Psoas muscle (tissue), 8 donors: ENCODE data around the gene ZPLD1. TPM values are rescaled to one million over a fixed set of nuclear protein-coding genes. Genes with fewer than 3 reads are reported as not detected.

Source experiments
- ATAC-seq, 4 donors: fragments of 200-7000 bp; cut with Tn5 transposase; one replicate each; pipeline ENCODE4 v1.9.1; 2020; ENCODE audit warnings: moderate library complexity in 3 of 4, mild to moderate bottlenecking in 2 of 4
- DNase-seq, 2 donors: peaks; one replicate each; pipeline ENCODE4 v3.0.0-alpha.2; 2020
- H3K27ac ChIP-seq: fragments of 200-600 bp; one replicate; pipeline ENCODE4 v1.8.0; 2022
- H3K27me3 ChIP-seq, 3 donors: fragments of 200-600 bp in 1 of 3; one replicate each; pipeline versions ENCODE4 v1.6.1 to v1.8.0; 2013 to 2022; ENCODE audit warnings: low read length in 2 of 3, mild to moderate bottlenecking in 2 of 3, moderate library complexity in 1 of 3; ENCODE audit not compliant: insufficient read depth in 3 of 3
- H3K36me3 ChIP-seq, 2 donors: fragments of 200-600 bp in 1 of 2; one replicate each; pipeline versions ENCODE4 v1.6.1 to v1.8.0; 2013 to 2022; ENCODE audit warnings: low read depth in 1 of 2, mild to moderate bottlenecking in 1 of 2, moderate library complexity in 1 of 2; ENCODE audit not compliant: insufficient read depth in 1 of 2
- H3K4me1 ChIP-seq: fragments of 200-600 bp; one replicate; pipeline ENCODE4 v1.8.0; 2022
- H3K4me3 ChIP-seq: fragments of 200-600 bp; one replicate; pipeline ENCODE4 v1.8.0; 2022; ENCODE audit warnings: mild to moderate bottlenecking
- H3K9me3 ChIP-seq: fragments of 200-600 bp; one replicate; pipeline ENCODE4 v1.8.0; 2022
- CTCF ChIP-seq: fragments of 200-600 bp; IDR thresholded peaks from one replicate; pipeline ENCODE4 v1.8.0; 2022; ENCODE audit warnings: antibody characterized with exemption
- WGBS, 3 donors: extraction: QIAGEN DNeasy Blood & Tissue Kit; methylation state at CpG; one replicate each; pipeline versions ENCODE4 v1.1.6 to v1.1.7; 2013; 5-methylcytosine and 5-hydroxymethylcytosine counted together
- intact Hi-C, 2 donors: fragments of 100-400 bp; cut with DNase I; formaldehyde crosslinking; loops; one replicate each; pipeline versions ENCODE4 v1.11.0 to v1.14.2; 2022
- polyA plus RNA-seq, 3 donors: library from polyadenylated mRNA; stranded (reverse); fragments of 200-250 nt; gene quantifications; one replicate each; pipeline ENCODE4 v1.2.3, GENCODE V29; 2013
- total RNA-seq, 4 donors: library from RNA; stranded (reverse); fragmentation: NEBNext Ultra II Directional in 2 of 4; extraction: Animal tissue kit (Norgen Biotek cat#: 25700) in 2 of 4; gene quantifications; one replicate each; pipeline versions ENCODE4 v1.2.1 to v1.2.4, GENCODE V29; 2021 to 2023
- donor health status: healthy with polysubstance abuse.
- donor health status: DM: no; HTN: no; CAD: no; lungs with moderate emphysema.
- donor health status: Bipolar disorder and iron deficiency.
- donor health status: healthy.
- donor health status: DM: yes; HTN: yes; CAD: no.
- donor health status: DM: no; HTN: no; CAD: no.
- donor health status: DM: no; HTN: no; CAD: no.
- donor health status: DM: yes; HTN: yes; CAD: no.

The ZPLD1 gene
- total and polyA plus RNA-seq, 7 donors, result 0.01 to 0.50 TPM; not detected in 5

DNA sequence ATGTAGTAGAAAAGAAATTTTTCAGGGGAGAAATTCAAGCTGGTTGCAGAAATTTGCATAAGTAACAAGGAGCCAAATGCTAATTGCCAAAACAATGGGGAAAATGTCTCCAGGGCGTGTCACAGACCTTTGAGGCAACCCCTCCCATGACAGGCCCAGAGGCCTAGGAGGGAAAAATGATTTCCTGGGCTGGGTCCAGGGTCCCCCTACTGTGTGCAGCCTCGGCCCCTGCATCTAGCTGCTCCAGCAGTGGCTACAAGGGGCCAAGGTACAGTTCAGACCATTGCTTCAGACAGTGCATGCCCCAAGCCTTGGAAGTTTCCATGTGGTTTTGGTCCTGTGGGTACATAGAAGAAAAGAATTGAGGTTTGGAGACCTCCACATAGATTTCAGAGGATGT, 70.7 kb downstream of the ZPLD1 start:
- 76 to 88% (median 78%) methylated on average over 2 of the region's 2 CpGs for WGBS, 3 donors
- intact Hi-C loops, result no loop called here

GRCh38 chr3:102510663-102511062, 75.8 kb downstream of the ZPLD1 start:
- 57 to 68% (median 59%) methylated on average over 3 of the region's 3 CpGs for WGBS, 3 donors
- ATAC-seq, result no peak
- intact Hi-C loops, result no loop called here
- Histone ChIP-seq H3K27ac (no peak overlapping the region), H3K36me3 (no peaks in the 10 kb centered on the region), H3K4me1 (no peaks in the 10 kb centered on the region), H3K27me3 (no peaks in the 10 kb centered on the region), H3K4me3 (no peak overlapping the region), H3K9me3 (no peaks in the 10 kb centered on the region)
- no peak for TF ChIP-seq CTCF
- no peak for DNase-seq

More for the DNA sequence above, 70.7 kb downstream of the ZPLD1 start:
- TF ChIP-seq CTCF, result no peak
- no peak for ATAC-seq
- Histone ChIP-seq H3K9me3 (no peaks in the 10 kb centered on the region), H3K27me3 (no peaks in the 10 kb centered on the region), H3K27ac (no peak overlapping the region), H3K4me3 (no peak overlapping the region), H3K4me1 (no peaks in the 10 kb centered on the region), H3K36me3 (no peaks in the 10 kb centered on the region)
- DNase-seq, result no peak

- no peaks in the 10 kb centered on the region for H3K9me3 ChIP-seq
- no peak overlapping the region for H3K4me3 ChIP-seq
- WGBS, 3 donors, result 62 to 76% (median 74%) methylated on average over 1 of the region's 1 CpG
- H3K27ac ChIP-seq, result no peak overlapping the region
- H3K27me3 ChIP-seq, result no peaks in the 10 kb centered on the region
- DNase-seq (no peak), ATAC-seq (no peak)
- intact Hi-C loops, result no loop called here
- H3K4me1 ChIP-seq, result no peaks in the 10 kb centered on the region
- no peak for TF ChIP-seq CTCF
- no peaks in the 10 kb centered on the region for H3K36me3 ChIP-seq
Measured at GRCh38 chr3:102511168-102511567, 76.4 kb downstream of the ZPLD1 start.

DNA sequence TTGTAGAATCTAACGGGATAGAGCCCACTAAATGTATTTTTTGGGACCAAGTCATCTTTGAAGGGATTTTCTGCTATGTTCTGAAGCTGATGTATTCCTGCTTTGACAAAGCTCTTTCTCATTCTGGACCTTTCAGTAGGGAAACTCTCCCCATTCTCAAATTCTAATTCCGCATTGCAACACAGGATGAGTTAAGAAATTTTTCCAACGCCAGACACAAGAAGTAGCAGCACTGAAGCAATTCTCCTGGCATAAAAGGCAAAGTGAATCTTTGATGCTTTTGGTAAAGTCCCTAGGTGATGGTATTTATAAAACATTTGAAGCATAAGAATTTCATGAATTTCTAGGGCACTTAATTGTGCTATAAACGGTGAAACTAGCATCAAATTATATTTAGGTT, 76.8 kb downstream of the ZPLD1 start:
- TF ChIP-seq CTCF, result no peak
- WGBS, 3 donors, result 75 to 80% (median 76%) methylated on average over 4 of the region's 4 CpGs
- ATAC-seq, result no peak

DNA sequence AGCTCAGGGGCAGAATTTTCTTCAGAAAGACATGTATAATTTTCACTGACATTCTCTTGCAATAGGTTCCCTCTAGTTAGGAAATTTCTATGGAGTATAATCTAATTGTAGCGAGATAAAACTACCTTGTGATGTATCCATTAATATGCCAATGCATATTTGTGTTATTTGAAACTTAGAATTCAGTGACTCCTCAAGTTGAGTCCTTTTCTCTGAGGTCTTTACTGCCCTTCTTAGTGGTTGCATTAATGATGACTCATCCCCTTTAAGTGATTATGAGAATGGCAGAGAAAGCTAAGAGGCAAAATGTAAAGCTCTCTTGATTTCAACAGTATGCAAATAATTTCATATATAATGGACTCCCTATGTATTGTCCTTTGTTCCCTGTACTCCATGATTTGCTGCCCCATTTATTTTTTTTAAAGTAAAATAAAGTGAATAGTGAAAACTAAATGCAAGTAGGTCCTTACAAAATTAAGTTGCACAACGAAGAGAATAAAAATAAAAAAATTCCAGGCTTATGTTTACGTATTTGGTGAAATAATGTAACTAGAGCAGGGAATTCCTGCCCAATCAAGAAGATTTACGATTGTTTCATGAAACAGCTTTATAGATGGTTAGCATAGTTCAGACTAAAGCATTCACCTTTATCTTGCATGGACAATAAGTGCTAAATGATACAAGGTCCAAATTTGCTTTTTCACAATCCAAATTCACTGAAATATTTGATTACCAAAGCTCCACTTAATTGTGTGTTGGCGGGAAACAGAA, 78.1 kb downstream of the ZPLD1 start:
- no peak for DNase-seq
- no peak for TF ChIP-seq CTCF
- 74 to 81% (median 76%) methylated on average over 5 of the region's 5 CpGs for WGBS, 3 donors

More for the DNA sequence above, 76.8 kb downstream of the ZPLD1 start:
- Histone ChIP-seq H3K27me3 (no peaks in the 10 kb centered on the region), H3K27ac (no peak overlapping the region), H3K4me1 (no peaks in the 10 kb centered on the region), H3K9me3 (no peaks in the 10 kb centered on the region), H3K36me3 (no peaks in the 10 kb centered on the region), H3K4me3 (no peak overlapping the region)
- intact Hi-C loops, result no loop called here
- no peak for DNase-seq

More for the DNA sequence above, 78.1 kb downstream of the ZPLD1 start:
- intact Hi-C loops, result no loop called here
- H3K36me3 ChIP-seq, result no peaks in the 10 kb centered on the region
- H3K27me3 ChIP-seq, result no peaks in the 10 kb centered on the region
- no peak overlapping the region for H3K27ac ChIP-seq
- no peak for ATAC-seq
- H3K4me3 ChIP-seq, result no peak overlapping the region
- no peaks in the 10 kb centered on the region for H3K9me3 ChIP-seq
- no peaks in the 10 kb centered on the region for H3K4me1 ChIP-seq
